ENCODE results near the gene ZNF622. TPM values are rescaled to one million over a fixed set of nuclear protein-coding genes. Genes with fewer than 3 reads are reported as not detected.

ZNF622 gene
- total RNA-seq, 1 experiment from 2014 or later, result 54.4 TPM

- DNase-seq, result no peak
- no peaks in the 10 kb centered on the region for H3F3A ChIP-seq (ENCODE audit: insufficient read depth, low read depth)
- ChIA-PET POLR2A (ENCODE audit: unreplicated experiment) (no interaction called here), CTCF (no interaction called here)
- peaks cover 61% of the 10 kb centered on the region for H3K27me3 ChIP-seq (ENCODE audit: insufficient read depth, low read depth)
- H3K36me3 ChIP-seq (ENCODE audit: low read depth), result no peaks in the 10 kb centered on the region
- H3K79me2 ChIP-seq (ENCODE audit: low read depth), result no peaks in the 10 kb centered on the region
- intact Hi-C loops (cut with micrococcal nuclease; ENCODE audit: unreplicated experiment), result no loop called here
- no peaks in the 10 kb centered on the region; the same call in 1 of the 2 replicates for H4K20me1 ChIP-seq (ENCODE audit: insufficient read depth)
- TF ChIP-seq CTCF (conservative IDR thresholded peaks at IDR 0.05) (no peak), EZH2 (IDR thresholded peaks at IDR 0.05; ENCODE audit: low read depth) (no peak)
- no peak overlapping the region for H2AFZ ChIP-seq
- H3K27ac ChIP-seq, result no peak overlapping the region
- H3K4me2 ChIP-seq, result no peak overlapping the region
- BruUV-seq (replicated peaks), result no TSS peak
- H3K4me3 ChIP-seq, result no peak overlapping the region
- H3K9me2 ChIP-seq (ENCODE audit: insufficient read depth), result no peaks in the 10 kb centered on the region
- H3K4me1 ChIP-seq (replicated peaks; ENCODE audit: insufficient read depth), result no peaks in the 10 kb centered on the region
- no peaks in the 10 kb centered on the region for H3K9me3 ChIP-seq (ENCODE audit: insufficient read depth, low read depth)
Observed at GRCh38 chr5:16418471-16418922, 47.1 kb downstream of the ZNF622 start.

- no peaks in the 10 kb centered on the region for H3K9me3 ChIP-seq (ENCODE audit: insufficient read depth, low read depth)
- H3K4me1 ChIP-seq (replicated peaks; ENCODE audit: insufficient read depth), result no peaks in the 10 kb centered on the region
- H3K4me2 ChIP-seq, result no peak overlapping the region
- no peak overlapping the region for H3K27ac ChIP-seq
- no peaks in the 10 kb centered on the region; the same call in 1 of the 2 replicates for H4K20me1 ChIP-seq (ENCODE audit: insufficient read depth)
- intact Hi-C loops (cut with micrococcal nuclease; ENCODE audit: unreplicated experiment), result no loop called here
- no TSS peak for BruUV-seq (replicated peaks)
- H2AFZ ChIP-seq, result no peak overlapping the region
- no peaks in the 10 kb centered on the region for H3K79me2 ChIP-seq (ENCODE audit: low read depth)
- H3K36me3 ChIP-seq (ENCODE audit: low read depth), result no peaks in the 10 kb centered on the region
- H3K27me3 ChIP-seq (ENCODE audit: insufficient read depth, low read depth), result peaks cover 54% of the 10 kb centered on the region
- H3K4me3 ChIP-seq, result no peak overlapping the region
- POLR2A ChIA-PET (ENCODE audit: unreplicated experiment), result no interaction called here
- no peaks in the 10 kb centered on the region for H3F3A ChIP-seq (ENCODE audit: insufficient read depth, low read depth)
- TF ChIP-seq CTCF (conservative IDR thresholded peaks at IDR 0.05), result no peak
- no peak for TF ChIP-seq EZH2 (IDR thresholded peaks at IDR 0.05; ENCODE audit: low read depth)
- DNase-seq, result no peak
- CTCF ChIA-PET, result no interaction called here
- no peaks in the 10 kb centered on the region for H3K9me2 ChIP-seq (ENCODE audit: insufficient read depth)
Observed at GRCh38 chr5:16417398-16418074, 48.1 kb downstream of the ZNF622 start.

GRCh38 chr5:16414861-16415260, 50.7 kb downstream of the ZNF622 start:
- H3K4me1 ChIP-seq (replicated peaks; ENCODE audit: insufficient read depth), result no peaks in the 10 kb centered on the region
- POLR2A ChIA-PET (ENCODE audit: unreplicated experiment), result no interaction called here
- H3K27me3 ChIP-seq (ENCODE audit: insufficient read depth, low read depth), result peaks cover 27% of the 10 kb centered on the region
- no peak overlapping the region for H3K4me3 ChIP-seq
- TF ChIP-seq CTCF (conservative IDR thresholded peaks at IDR 0.05) (no peak), EZH2 (IDR thresholded peaks at IDR 0.05; ENCODE audit: low read depth) (no peak)
- no peak overlapping the region for H3K27ac ChIP-seq
- intact Hi-C loops (cut with micrococcal nuclease; ENCODE audit: unreplicated experiment), result no loop called here
- H3K36me3 ChIP-seq (ENCODE audit: low read depth), result no peaks in the 10 kb centered on the region
- H3K79me2 ChIP-seq (ENCODE audit: low read depth), result no peaks in the 10 kb centered on the region
- BruUV-seq (replicated peaks), result no TSS peak
- no peaks in the 10 kb centered on the region for H3F3A ChIP-seq (ENCODE audit: insufficient read depth, low read depth)
- no peaks in the 10 kb centered on the region for H3K9me3 ChIP-seq (ENCODE audit: insufficient read depth, low read depth)
- CTCF ChIA-PET, result no interaction called here
- no peak overlapping the region for H3K4me2 ChIP-seq
- H4K20me1 ChIP-seq (ENCODE audit: insufficient read depth), result no peaks in the 10 kb centered on the region; the same call in 1 of the 2 replicates
- no peaks in the 10 kb centered on the region for H3K9me2 ChIP-seq (ENCODE audit: insufficient read depth)
- no peak for DNase-seq
- no peak overlapping the region for H2AFZ ChIP-seq

All from PC-9 (cell line).